Measurements from ENCODE around the gene STXBP1. TPM values are rescaled to one million over a fixed set of nuclear protein-coding genes. Genes with fewer than 3 reads are reported as not detected.
A peak's percentile ranks its signal among the peaks of the same experiment; 100 is the strongest.

The STXBP1 gene
- total RNA-seq, 1 experiment from 2014 or later, result 15.0 TPM

- DNase-seq (ENCODE audit: low read depth), result peak; percentile 96
Measured at GRCh38 chr9:127734747-127735529, 122.9 kb downstream of the STXBP1 start, which contains the start of gene TOR2A. TOR2A (minus strand) TSS chr9:127735294; CDS start chr9:127735270, 24 bp downstream.

DNA sequence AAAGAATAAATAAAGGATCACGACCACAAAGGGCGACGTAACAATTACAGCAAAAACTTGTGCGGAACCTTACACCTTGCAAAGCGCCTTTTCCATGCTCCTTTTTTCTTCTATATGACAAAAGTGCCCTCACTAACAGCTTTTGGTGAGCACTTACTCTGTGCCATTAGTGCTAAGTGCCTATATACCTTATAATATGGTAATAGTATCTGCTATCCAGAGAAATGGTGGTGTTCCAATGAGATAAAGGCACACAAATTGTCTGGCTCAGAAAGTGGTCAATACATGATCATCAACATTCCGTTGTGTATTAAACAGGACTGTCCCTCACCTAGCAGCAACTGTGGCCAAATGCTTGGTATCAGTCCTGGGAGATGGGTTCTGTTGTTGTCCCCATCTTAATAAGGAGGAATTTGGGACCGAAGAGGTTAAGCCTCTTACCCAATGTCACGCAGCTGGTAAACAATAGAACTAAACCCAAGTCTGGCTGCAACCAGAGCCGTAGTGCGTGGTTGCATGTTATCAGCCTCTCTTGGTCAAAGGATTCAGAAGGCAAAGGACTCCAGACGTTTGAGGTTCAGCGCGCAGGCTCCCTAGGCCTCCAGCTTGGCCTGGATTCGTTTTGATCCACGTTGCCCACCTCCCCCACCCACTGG is 123.6 kb downstream of the STXBP1 start:
- no peak for DNase-seq (ENCODE audit: low read depth)

GRCh38 chr9:127738666-127739065 is 126.6 kb downstream of the STXBP1 start:
- DNase-seq (ENCODE audit: low read depth), result no peak

GRCh38 chr9:127739614-127740330 is 127.7 kb downstream of the STXBP1 start:
- no peak for DNase-seq (ENCODE audit: low read depth)

DNA sequence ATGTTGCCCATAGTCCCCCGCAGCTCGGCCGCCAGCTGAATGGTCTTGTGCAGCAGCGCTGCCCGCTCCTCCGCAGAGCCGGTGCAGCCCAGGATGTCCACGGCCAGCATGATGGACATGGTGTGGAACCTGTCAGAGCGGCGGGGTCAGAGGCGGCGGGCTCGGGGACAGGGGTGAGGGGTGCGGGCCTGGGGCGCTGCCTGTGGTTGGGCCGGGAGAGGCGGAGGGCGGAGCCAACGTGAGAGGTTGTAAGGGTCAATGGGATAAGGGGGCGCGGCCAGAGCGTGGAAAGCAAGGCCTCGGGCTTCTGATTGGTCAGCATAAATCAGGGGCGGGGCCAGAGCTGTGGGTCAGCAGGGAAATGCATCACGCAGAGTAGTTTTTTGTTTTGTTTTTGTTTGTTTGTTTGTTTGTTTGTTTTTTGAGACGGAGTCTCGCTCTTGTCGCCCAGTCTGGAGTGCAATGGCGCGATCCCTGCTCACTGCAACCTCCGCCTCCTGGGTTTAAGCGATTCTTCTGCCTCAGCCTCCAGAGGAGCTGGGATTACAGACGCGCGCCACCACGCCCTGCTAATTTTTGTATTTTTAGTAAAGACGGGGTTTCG is 129.9 kb downstream of the STXBP1 start:
- DNase-seq (ENCODE audit: low read depth), result peak; percentile 77

Other genes with a start within 250 kb of the STXBP1 start
- 27.0 and 31.7 TPM in 2 replicates for gene SLC2A8, start 215.1 kb upstream of the STXBP1 start, total RNA-seq (2014; rRNA removed; shearing (Covaris generic))
- gene ZNF79, start 187.9 kb upstream of the STXBP1 start, total RNA-seq (2014; rRNA removed; shearing (Covaris generic)), result 6.0 and 9.4 TPM in 2 replicates
- gene RPL12, start 160.9 kb upstream of the STXBP1 start, total RNA-seq (2014; rRNA removed; shearing (Covaris generic)), result 1,304 and 1,604 TPM in 2 replicates
- 9.5 and 12.4 TPM in 2 replicates for gene LRSAM1, start 160.8 kb upstream of the STXBP1 start, total RNA-seq (2014; rRNA removed; shearing (Covaris generic))
- not detected in 2 replicates for gene CFAP157, start 94.7 kb downstream of the STXBP1 start, total RNA-seq (2014; rRNA removed; shearing (Covaris generic))
- 10.7 and 17.5 TPM in 2 replicates for gene PTRH1, start 103.4 kb downstream of the STXBP1 start, total RNA-seq (2014; rRNA removed; shearing (Covaris generic))
- gene TTC16, start 103.8 kb downstream of the STXBP1 start, total RNA-seq (2014; rRNA removed; shearing (Covaris generic)), result not detected in 2 replicates
- 10.4 and 12.3 TPM in 2 replicates for gene TOR2A, start 123.0 kb downstream of the STXBP1 start, total RNA-seq (2014; rRNA removed; shearing (Covaris generic))
- 0.12 TPM in 1 of 2 replicates, not detected in the other for gene SH2D3C, start 166.4 kb downstream of the STXBP1 start, total RNA-seq (2014; rRNA removed; shearing (Covaris generic))
- 31.8 and 33.2 TPM in 2 replicates for gene CDK9, start 173.8 kb downstream of the STXBP1 start, total RNA-seq (2014; rRNA removed; shearing (Covaris generic))
- gene FPGS, start 190.6 kb downstream of the STXBP1 start, total RNA-seq (2014; rRNA removed; shearing (Covaris generic)), result 46.2 and 76.4 TPM in 2 replicates
- 25.9 and 46.1 TPM in 2 replicates for gene ENG, start 242.4 kb downstream of the STXBP1 start, total RNA-seq (2014; rRNA removed; shearing (Covaris generic))

Data from M059J (cell line).